HepG2 (cell line): Measurements from ENCODE around the gene SAE1. TPM values are rescaled to one million over a fixed set of nuclear protein-coding genes. Genes with fewer than 3 reads are reported as not detected.

Experiments used
- ATF2 ChIP-seq: sonication (generic); formaldehyde crosslinking; IDR thresholded peaks from 2 replicates; pipeline ENCODE4 v1.4.0; 2020; ENCODE audit warnings: missing genetic modification reagents
- ATF4 ChIP-seq, 2 experiments: fragments of 450-650 bp in 1 of 2; sonication (generic) in 1 of 2; formaldehyde crosslinking; IDR thresholded peaks; 2 replicates each; pipeline versions ENCODE4 v1.5.0 to v1.8.0; 2020 to 2022; ENCODE audit warnings: mild to moderate bottlenecking in 1 of 2, missing genetic modification reagents in 1 of 2
- CENPT ChIP-seq: sonication (generic); formaldehyde crosslinking; IDR thresholded peaks from 2 replicates; pipeline ENCODE4 v1.8.0; 2022; ENCODE audit warnings: low read depth, mild to moderate bottlenecking, moderate library complexity, missing genetic modification reagents
- CTCF ChIP-seq: sonication (generic); formaldehyde crosslinking; IDR thresholded peaks from 2 replicates; pipeline ENCODE4 v1.5.0; 2020; ENCODE audit warnings: mild to moderate bottlenecking, missing genetic modification reagents, moderate library complexity
- KDM5B ChIP-seq: sonication (generic); formaldehyde crosslinking; IDR thresholded peaks from 2 replicates; pipeline ENCODE4 v1.4.0; 2020; ENCODE audit warnings: missing genetic modification reagents, mild to moderate bottlenecking, borderline replicate concordance
- MYC ChIP-seq: sonication (generic); formaldehyde crosslinking; IDR thresholded peaks from 2 replicates; pipeline ENCODE4 v1.9.0; 2021; ENCODE audit warnings: missing genetic modification reagents, borderline replicate concordance
- NR0B2 ChIP-seq: sonication (generic); formaldehyde crosslinking; IDR thresholded peaks from 2 replicates; pipeline ENCODE4 v1.4.0; 2020; ENCODE audit warnings: mild to moderate bottlenecking, missing genetic modification reagents
- POGZ ChIP-seq: sonication (generic); formaldehyde crosslinking; IDR thresholded peaks from 2 replicates; pipeline ENCODE4 v1.4.0; 2020; ENCODE audit warnings: mild to moderate bottlenecking, missing genetic modification reagents
- UBTF ChIP-seq: sonication (generic); formaldehyde crosslinking; IDR thresholded peaks from 2 replicates; pipeline ENCODE4 v1.4.0; 2020; ENCODE audit warnings: mild to moderate bottlenecking, missing genetic modification reagents
- ZGPAT ChIP-seq: IDR thresholded peaks from 2 replicates; pipeline ENCODE4 v1.6.1; 2016; ENCODE audit warnings: mild to moderate bottlenecking
- ZMAT3 ChIP-seq: sonication (generic); formaldehyde crosslinking; conservative IDR thresholded peaks from 2 replicates; pipeline ENCODE4 v1.7.0; 2021; ENCODE audit warnings: missing genetic modification reagents
- ZNF18 ChIP-seq: sonication (generic); formaldehyde crosslinking; IDR thresholded peaks from 2 replicates; pipeline ENCODE4 v1.8.0; 2022; ENCODE audit warnings: mild to moderate bottlenecking, missing genetic modification reagents; ENCODE audit not compliant: insufficient replicate concordance
- ZNF562 ChIP-seq: sonication (generic); formaldehyde crosslinking; IDR thresholded peaks from 2 replicates; pipeline ENCODE4 v1.8.0; 2022; ENCODE audit warnings: missing genetic modification reagents, borderline replicate concordance
- ZNF563 ChIP-seq: sonication (generic); formaldehyde crosslinking; IDR thresholded peaks from 2 replicates; pipeline ENCODE4 v1.8.0; 2022; ENCODE audit warnings: mild to moderate bottlenecking, moderate library complexity, missing genetic modification reagents
- ZNF615 ChIP-seq: sonication (generic); formaldehyde crosslinking; IDR thresholded peaks from 2 replicates; pipeline ENCODE4 v1.5.0; 2020; ENCODE audit warnings: mild to moderate bottlenecking, missing genetic modification reagents, borderline replicate concordance
- polyA plus RNA-seq, 8 experiments: library from polyadenylated mRNA; depleted of rRNA in 3 of 8; stranded (reverse) in 7 of 8; unstranded in 1 of 8; fragments of >200 nt; fragmentation: Illumina TruSeq in 4 of 8; extraction: Trizol in 4 of 8; gene quantifications; 2 replicates each; pipeline versions ENCODE4 v1.2.1 to v1.2.3, GENCODE V29; 2011 to 2016; ENCODE audit warnings: low read depth in 4 of 8, missing spikeins in 1 of 8, mixed read lengths in 1 of 8; ENCODE audit not compliant: insufficient read depth in 1 of 8
- total RNA-seq, 5 experiments: library from RNA; depleted of rRNA; stranded (reverse); fragments of >200 nt; fragmentation: Illumina TruSeq; extraction: Trizol; gene quantifications; 2 replicates each; pipeline ENCODE4 v1.2.3, GENCODE V29; 2016; ENCODE audit warnings: low read depth in 1 of 5

The SAE1 gene
- total and polyA plus RNA-seq, 2 of the 13 experiments (the other 11 are each of a cell fraction or from before 2014, with no cell fraction given) = 87.6 to 197 TPM

GRCh38 chr19:47225746-47226425, 95.3 kb downstream of the SAE1 start (continued):
- TF ChIP-seq ATF4 (CRISPR knock-in tag; IDR thresholded peaks at IDR 0.05) = peak in 1 of 2 experiments; percentile 69; a peak in 1 of 4 replicates
- peak; percentile 72; the same call in 1 of the 2 replicates for TF ChIP-seq KDM5B (CRISPR knock-in tag)
- no peak for TF ChIP-seq ZNF615 (CRISPR knock-in tag)
- peak; percentile 69; the same call in 1 of the 2 replicates for TF ChIP-seq NR0B2 (CRISPR knock-in tag)
- 0 out of 2 replicates have a peak, but pooled peaks have one; percentile 21 for TF ChIP-seq ATF2 (CRISPR knock-in tag)
- TF ChIP-seq MYC = peak; percentile 74; the same call in 1 of the 2 replicates
- TF ChIP-seq CENPT (CRISPR knock-in tag) = 0 out of 2 replicates have a peak, but pooled peaks have one; percentile 48
- peak; percentile 43; the same call in 1 of the 2 replicates for TF ChIP-seq CTCF (CRISPR knock-in tag)
- peak; percentile 89 for TF ChIP-seq ZNF18 (CRISPR knock-in tag)
- TF ChIP-seq ZMAT3 = peak; percentile 44
- TF ChIP-seq UBTF (CRISPR knock-in tag) = peak; percentile 67; the same call in 1 of the 2 replicates
- TF ChIP-seq ZNF563 = peak; percentile 88
- no peak for TF ChIP-seq ZNF562 (CRISPR knock-in tag)
- TF ChIP-seq ZGPAT (CRISPR knock-in tag) = peak; percentile 28; the same call in 1 of the 2 replicates
- TF ChIP-seq POGZ = peak; percentile 27; the same call in 1 of the 2 replicates
